CD4-positive, alpha-beta T cell treated with Interleukin-10 for 1 hour (primary cell): ENCODE measurements around the gene CREBBP.

Experiments
- DNase-seq: peaks from one replicate; pipeline ENCODE4 v3.0.0-alpha.2; 2020

Gene CREBBP

DNA sequence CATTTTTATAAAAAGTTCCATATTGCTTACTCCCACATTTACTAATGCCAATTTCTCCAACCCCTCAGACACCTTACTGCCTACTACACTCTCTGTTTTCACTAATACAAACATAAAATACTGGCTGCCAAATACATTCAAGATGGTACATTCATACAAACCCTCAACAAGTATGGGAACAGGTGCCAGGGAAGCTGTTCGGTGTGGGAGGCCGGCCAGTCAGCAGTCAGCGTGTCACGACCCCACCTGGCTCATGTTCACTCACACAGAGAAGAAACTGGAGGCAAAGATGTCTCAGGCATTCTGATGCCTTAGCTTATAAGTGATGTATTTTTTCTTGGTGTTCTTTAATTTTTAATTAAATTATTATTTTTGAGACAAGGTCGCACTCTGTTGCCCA is 120.8 kb downstream of the CREBBP start:
- DNase-seq: no peak

DNA sequence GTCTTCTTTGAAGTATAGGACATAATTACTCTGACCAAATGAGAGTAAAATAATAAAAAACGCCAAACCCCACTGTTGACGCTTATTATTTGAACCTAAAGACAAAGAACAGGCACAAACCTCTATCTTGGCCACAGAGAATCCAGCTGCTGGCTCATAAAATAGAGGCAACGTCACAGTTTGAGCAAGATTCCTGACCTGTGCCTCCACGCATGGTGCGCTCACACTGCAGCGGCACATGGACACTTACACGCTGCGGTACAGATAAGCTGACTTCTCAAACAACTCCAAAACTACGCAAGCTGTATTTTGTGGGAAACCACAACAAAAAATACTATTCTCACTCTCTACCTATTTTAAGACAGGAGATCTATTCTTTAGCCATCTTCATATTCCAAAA is 124.4 kb downstream of the CREBBP start:
- DNase-seq: no peak

DNA sequence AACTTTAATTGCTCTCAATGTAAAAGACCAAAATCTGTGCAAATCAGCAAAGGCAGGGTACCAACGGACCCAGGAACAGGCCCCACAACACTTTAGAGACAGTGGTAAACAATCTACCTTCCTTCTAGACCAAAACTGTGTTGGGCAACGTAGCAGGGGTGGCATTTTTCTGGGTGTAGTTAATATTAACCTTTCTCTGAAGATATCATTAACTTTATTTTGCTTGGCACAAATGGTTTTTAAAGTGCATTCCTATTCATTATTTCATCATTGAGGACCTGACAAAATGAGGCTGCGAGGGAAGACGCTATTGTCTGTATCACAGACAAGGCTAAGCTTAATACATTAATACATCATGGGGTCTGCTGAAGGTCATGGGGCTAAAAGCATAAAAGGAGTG is 125.3 kb downstream of the CREBBP start:
- DNase-seq: no peak

DNA sequence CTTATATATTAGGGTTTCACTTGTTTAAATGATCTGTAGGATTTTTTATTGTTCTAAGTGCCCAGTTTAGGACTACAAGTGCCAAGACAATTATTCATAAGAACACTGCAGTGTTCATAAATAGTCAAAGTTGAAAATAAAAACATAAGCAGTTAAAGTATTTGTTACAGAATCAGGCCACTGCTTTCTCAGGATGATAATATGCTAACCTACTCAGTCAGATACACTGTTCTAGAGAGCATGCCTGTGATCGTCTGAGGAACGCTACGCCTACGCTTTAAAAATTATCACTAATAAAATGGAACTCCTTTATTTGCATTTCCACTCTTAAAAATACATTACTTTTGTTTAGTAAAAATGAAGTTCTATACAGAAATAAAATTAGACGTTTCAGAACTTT is 125.7 kb downstream of the CREBBP start:
- no peak for DNase-seq

DNA sequence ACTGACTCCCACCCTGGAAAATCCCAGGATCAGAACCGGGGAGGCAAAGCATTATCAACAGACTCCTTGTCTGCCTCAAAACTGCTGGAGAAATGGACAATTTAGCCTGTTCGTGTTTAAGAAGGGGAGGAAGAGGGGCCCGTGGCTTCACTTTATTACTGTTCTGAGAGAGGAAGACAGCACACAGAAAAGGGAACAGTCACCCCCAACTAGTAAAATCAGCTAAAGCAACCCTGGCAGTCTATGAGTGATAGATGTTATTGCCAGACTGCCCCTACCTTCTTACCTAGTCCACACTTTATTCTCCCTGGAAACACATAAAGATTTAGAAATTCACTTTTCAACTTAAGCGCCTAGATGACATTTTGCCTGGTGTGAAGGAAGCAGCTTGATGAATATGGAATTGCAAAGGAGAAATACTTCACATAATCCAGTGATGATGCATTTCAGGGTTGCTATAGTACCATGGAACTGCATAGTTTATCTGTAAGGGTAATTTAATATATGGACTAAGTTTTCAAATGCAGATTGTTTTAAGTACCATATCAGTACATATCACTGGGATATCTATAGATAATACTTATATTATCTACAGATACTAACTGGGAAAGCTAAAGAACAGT is 126.3 kb downstream of the CREBBP start:
- DNase-seq: no peak

DNA sequence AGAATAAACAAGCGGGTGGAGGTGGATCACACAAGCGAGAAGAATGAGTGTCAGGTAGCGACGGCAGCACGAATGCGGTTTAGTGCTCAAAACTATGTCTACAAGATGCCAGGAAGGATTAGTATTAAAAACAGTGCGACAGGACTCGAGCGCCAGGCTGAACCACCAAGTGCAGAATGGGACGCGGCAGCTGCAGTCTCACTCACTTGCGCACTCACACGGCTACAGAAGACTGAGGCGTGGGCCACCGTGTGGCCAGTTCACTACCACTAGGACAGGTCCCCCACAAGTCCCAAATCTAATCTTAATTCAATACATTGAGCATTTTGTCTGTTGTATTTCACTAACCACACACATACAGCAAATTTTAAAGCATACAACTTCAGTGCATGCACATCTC is 127.5 kb downstream of the CREBBP start:
- no peak for DNase-seq

DNA sequence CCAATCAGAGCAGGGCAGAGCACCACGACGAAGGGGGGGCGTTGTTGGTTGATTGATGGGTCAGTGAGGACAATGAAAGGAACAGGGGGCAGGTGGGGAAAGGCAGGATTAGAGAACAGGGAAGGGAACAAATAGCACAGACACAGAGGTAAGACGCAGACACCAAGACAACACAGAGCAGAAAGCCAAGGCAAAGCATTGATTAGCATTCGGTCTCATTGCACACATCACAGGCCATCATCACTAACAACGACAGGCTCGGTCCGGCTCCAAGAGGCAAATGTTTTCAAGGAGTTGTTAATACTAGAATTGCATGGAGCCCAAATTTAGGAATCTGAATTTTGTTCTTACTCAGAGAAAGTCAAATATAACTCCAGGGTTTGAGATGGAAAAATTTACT is 128.6 kb downstream of the CREBBP start:
- DNase-seq: no peak

DNA sequence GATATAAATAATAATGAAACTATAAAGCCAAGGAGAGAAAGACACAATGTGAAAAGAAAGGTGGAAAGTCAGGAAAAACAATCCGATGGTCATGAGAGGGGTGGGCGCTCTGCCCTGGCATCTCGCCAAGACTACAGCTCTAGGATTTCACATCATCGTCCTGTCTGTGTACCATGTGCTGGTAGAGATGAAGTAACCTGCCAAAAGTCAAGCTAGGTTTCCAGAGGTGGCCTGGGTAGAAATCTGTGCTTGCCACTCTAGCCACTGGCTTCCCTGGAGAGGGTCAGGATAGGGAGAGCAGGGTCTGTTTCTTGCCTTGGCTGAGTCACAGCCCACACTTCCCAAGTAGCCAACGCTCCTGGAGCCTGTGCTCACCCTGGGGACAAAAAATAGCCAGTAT is 132.2 kb downstream of the CREBBP start:
- DNase-seq: no peak

DNA sequence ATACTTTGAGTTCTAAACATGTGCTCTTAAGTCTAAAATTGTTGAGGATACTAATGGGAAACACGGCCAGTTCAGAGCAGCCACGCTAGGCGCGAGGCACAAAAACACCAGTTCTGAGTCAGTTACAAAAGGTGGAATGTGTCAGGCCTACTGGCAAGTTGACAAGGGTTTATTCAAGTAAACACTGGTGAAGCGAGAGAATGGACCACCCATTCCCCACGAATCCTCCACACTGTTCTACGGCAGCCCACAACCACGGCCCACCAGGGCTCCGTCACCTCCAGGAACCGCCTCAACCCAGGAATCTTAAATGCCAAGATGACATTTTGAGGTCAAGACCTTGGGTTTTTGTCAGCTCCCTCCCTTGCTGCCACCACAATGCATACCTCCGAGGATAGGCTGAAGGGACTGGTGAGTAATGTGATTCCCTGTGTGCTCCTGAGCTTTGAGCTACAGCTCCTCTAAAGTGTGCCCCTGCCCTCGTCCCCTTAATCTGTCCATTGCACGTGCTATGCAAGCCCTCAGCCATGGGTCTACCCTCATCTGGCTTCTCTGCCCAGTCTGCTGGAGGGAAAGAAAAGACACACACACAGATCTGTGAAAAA is 134.7 kb downstream of the CREBBP start:
- DNase-seq: no peak

DNA sequence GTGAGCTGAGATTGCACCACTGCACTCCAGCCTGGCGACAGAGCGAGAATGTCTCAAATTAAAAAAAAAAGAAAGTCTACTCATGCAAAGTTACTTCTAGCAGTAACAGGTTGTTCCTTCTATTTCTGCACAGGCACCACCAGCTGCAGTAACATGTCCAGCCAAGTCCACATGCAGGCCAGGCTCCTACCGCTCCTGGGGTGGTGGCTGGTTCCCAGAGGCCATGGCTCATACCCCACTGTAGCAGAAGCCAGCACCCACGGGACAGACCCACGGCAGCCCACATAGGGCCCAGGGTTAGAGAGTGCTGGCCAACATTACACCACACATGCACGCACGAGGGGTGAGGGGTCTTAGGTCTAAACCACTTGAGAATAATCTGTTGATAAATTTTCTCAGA is 136.5 kb downstream of the CREBBP start:
- DNase-seq: no peak

DNA sequence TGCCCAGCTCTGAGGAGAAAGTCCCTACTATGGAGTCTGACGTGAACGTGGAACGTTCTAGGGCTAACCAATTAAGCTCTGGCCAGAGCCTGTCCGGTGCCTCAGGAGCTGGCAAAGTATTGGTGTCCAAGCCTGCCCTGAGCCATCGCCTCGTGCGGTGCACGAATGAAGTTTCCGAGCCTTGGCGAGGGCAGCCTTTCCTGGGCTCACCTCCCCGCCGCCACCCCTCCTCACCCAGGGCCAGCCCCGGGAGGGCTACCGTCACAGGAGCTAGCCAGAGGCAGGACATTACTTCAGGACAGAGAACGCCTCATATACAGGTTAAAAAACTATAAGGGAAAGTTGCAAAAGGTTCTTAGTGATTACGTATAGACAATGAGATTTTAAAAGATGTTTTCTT is 139.6 kb downstream of the CREBBP start:
- no peak for DNase-seq

DNA sequence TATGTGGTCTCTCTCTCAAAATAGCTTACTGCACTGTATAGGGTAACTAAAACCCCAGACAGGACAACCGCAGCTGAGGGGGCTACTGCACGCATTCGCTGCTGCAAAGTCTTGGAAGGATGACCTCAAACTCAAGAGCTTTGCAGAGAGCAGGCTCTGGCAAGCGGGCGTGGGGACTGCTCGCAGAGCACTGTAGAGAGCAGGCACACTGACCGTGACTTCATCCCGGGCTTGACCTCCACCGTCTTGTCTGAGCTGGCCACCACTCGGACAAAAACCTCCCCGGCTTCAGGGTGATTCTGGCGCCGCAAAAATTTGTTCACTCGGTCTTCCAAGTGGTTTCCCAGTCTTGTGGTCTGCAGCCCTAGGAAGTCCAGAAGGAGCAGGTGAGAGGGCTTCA is 140.3 kb downstream of the CREBBP start:
- DNase-seq: no peak

DNA sequence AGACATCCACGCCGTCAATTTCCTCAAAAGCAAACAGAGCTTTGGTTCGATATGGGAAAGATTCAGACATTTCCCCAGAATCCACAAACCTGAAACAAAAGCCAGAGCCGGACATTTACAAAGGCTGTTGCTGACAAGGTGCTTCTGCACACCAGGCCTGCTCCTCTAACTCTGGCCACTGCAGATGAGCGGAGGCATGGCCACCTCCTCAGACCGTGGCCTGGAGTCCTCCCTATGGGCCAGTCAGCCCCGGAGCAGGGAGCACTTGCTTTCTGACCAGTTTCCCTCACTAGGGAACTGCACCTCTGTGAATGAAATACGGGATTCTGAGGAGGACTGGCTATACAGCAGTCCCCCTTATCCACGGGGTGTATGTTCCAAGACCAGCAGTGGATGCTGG is 140.9 kb downstream of the CREBBP start:
- DNase-seq: no peak

DNA sequence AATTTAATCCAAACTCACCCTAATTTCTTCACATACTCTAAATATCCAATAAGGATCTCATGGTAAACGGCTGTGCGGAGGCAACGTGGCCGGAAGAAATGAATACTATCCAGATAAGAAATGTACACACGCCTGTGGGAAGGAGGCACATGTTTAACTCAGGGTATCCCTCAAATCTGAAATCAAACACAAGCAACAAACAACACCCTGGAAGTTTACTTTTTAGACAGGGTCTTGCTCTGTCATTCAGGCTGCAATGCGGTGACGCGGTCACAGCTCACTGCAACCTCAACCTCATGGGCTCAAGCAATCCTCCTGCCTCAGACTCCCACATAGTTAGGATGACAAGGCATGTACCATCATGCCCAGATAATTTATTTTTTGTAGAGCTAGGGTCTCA is 142.0 kb downstream of the CREBBP start:
- DNase-seq: no peak

DNA sequence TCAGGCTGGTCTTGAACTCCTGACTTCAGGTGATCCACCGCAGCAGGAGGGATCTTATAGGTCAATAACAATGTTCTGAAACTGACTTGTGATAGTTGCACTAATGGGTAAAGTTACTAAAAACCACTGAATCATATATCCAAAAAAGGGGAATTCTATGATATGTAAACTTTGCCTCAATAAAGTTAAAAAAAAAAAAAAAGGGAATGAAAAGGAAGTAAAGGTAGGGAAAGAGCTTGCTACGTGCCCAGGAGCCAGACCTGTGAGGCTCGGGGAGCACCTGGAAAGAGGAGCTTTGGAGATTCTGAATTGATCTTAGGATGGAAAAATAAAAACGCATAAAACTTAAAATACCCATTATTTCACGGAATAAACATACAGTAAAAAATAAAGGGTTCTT is 142.4 kb downstream of the CREBBP start:
- no peak for DNase-seq

DNA sequence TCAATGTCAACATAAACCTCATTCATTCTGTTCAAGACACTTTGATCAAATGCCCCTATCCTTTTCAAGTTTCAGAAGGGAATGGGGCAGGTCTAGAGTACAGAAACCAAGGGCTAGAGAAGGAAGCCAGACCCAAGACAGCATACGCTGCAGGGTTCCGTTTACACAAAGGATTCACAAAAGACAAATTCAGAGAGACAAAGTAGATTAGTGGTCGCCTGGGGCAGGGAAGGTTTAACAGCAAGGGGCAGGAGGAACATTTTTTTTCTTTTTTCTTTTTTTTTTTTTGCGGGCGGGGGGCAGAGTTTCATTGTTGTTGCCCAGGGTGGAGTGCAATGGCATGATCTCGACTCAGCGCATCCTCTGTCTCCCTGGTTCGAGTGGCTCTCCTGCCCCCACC is 143.3 kb downstream of the CREBBP start:
- no peak for DNase-seq

DNA sequence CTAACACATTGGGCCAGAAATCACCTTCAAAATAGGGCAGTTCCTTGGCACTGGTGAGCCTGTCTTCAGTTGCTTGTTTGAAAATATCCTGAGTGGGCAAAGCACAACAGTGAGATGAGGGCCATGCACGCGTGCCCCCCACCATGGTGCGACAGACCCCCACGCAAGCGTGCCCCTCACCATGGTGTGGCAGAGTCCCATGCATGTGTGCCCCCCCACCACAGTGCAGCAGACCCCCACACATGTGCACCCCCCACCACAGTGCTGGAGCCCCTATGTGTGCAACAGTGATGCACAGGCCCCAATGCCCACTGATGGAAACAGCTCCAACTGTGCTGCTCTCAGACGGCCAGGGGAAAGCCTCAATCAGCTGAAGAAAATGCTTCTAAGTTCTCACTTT is 144.4 kb downstream of the CREBBP start:
- DNase-seq: no peak

DNA sequence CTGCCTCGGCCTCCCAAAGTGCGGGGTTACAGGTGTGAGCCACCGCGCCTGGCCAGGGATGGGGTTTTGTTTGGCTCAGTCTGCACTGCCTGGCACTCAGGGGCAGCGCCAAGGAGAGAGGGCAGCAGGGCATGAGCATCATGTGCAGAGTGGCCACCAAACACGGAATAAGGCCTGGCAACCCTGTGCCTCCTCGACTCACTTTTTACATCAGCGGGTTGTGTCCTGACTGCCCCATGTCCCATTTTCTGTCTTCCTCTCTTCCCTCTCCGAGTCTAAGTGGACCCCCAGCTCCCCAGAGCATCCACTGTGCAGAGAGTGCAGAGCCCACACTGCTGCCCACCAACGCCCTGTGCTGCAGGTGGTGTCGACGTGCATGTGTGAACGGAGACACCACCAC is 145.0 kb downstream of the CREBBP start:
- DNase-seq: no peak

DNA sequence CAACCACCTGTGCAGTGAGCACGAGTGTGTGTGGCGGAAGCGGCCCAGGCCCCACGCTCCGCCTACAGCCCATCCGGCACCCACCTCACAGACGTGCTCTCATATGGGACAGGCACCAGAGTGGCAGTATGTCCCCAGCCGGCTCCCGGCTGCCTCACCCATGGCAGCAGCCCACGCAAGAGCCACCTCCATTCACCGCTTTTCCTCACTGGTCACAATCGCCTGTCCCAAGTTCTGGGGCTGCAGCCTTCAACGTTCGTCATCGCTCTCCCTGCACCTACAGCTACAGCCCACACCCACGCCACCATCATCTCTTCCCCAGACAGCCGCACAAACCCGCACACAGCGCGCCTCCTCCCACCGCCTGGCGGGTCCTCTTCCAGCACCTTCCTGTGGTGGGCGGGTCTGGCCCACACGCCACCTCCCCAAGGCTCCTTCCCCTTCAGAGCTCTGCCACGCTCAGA is 145.7 kb downstream of the CREBBP start:
- no peak for DNase-seq

DNA sequence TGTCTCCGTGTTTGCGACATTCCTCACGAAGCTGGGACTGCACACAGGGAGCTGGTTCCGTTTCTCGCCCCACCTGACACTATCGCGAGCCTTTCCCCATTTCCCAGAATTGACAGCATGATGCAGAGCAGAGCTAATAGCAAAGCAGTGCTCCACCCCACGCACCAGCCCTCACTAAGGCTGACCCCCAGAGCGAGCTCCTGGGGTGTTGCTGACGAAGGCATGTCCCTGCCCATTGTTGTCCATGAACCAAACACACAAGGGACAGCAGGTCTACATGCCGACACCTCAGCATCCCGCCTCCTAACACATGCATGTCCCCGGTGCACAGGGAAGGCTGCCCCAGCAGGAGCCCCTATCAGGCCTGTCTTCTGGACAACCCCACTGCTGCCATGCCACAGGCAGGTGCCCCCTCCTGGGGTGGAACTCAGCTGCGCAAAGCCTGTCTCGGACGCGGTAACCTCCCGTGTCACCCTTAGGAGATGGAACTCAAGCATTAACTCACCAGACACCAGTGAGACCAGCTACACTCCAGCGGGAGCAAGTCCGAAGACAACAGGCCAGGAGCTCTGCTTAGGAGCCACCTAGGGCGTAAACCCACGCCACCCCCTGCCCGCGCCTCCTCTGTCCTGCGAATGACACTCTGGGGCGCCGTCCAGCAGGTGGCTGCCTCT is 146.3 kb downstream of the CREBBP start:
- no peak for DNase-seq

DNA sequence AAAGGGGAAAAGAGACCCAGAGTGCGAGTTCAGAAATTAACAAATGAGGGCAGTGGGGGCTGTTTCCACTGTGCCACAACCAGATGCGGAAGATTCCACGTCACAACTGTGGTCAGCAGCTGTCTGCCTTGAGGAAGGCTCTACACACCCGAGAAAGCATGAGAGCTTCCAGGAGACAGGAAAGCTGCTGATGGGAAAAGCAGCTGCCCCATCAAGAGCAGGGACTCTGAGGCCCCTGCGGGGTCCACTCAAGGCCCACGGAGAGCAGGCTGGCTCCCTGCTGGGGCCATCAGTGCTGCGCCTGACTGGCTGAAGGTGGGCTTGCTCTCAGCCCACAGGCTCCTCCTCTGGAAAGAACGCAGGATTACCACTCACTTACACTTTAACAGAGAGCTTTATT is 148.3 kb downstream of the CREBBP start:
- DNase-seq: no peak

DNA sequence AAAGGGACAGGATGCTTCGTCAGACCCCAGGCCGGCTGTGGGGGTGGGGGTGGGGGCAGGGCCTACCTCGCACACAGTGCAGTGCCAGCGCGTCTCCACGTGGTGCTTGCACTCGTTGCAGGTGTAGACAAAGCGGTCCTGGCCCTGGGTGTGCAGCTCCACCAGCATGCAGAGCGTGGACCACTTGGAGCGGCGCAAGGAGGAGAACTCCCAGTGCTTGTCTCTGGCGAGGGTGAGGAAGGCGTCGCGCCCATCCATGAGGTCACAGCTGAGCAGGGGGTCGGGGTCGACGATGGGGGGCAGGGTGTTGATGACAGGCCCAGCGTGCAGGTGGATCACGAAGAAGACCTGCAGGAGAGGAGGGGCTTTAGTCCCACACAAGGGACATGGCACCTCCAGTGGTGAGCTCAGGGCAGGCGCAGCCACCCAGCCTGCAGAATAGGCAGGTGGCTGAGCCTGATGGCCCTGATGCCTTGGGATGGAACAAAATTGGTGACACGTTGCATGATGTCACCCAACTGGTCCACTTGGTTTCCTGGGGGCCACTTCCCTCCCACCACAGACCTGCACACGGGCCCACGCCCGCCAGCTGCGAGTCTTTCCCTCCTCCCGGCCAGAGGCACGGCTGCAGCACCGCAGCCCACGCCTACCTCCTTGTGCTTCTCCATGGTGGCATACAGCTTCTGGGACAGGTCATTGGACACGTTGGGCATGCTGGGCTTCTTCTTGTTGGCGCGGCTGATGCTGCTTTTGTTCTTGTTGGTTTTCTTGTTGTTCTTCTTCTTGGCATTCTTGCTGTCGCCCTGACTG is 149.2 kb downstream of the CREBBP start:
- no peak for DNase-seq

DNA sequence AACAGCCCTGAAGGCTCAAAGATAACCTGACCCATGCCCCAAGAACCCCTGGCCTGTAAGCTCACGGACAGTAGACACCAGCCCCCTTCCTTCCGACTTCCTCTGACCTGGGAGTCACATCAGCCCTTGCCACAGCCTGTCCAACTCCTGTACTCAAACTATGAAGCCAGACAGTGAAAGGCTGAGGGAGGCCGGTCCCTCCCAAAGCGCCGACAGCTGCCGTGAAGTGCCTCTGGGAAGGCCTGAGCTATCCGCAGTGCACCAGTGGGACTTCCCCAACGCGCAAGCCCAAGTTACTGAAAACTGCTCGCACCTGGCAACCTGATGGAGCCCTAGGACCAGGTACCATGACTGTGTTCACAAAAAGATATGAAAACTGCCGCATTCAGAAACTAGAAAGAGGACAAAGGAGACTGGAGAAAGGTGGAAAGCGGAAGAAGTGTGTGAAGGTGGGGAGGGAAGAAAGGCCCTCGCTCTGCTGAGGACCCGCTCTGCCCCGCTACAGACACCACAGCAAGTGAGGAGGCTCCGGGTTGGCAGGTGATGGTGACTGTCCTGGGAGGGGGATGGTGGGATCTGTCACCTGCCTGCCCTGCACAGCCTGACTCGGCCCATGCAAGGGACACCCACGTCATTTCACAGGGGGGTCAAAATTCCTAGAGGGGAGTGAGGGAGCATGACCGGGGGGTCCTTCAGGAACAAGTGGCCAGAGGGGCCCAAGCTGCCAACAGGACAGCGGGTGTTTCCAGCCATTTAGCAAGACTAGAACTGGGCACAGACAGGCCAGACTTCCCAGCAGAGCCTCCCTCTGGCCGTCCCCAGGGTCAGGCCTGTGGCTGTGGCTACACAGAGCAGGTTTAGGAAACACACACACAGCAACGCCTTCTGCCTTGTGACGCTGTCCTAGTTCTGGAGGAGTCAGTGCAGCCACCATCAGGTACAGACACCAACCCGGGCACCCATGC is 150.1 kb downstream of the CREBBP start:
- no peak for DNase-seq
